SK-N-SH treated with all-trans-retinoic acid at 6 μM for 48 hours (cell line): ENCODE results near the gene SLCO3A1.

Source experiments
- ATAC-seq: fragments of 200-7000 bp; cut with Tn5 transposase; 3 replicates; pipeline ENCODE4 v1.9.1; 2020; ENCODE audit warnings: mild to moderate bottlenecking, moderate library complexity
- ARNTL ChIP-seq: fragments of 450-650 bp; formaldehyde crosslinking; IDR thresholded peaks from 2 replicates; pipeline ENCODE4 v1.5.0; 2020; ENCODE audit warnings: low read depth, mild to moderate bottlenecking, moderate library complexity, borderline replicate concordance
- BACH2 ChIP-seq: fragments of 250-450 bp; sonication (Bioruptor Pico); IDR thresholded peaks from 2 replicates; pipeline ENCODE4 v1.9.0; 2021; ENCODE audit warnings: mild to moderate bottlenecking, borderline replicate concordance
- CSDC2 ChIP-seq: fragments of 250-450 bp; sonication (Bioruptor Pico); IDR thresholded peaks from 2 replicates; pipeline ENCODE4 v1.5.0; 2020; ENCODE audit warnings: mild to moderate bottlenecking, moderate library complexity
- ISL1 ChIP-seq: fragments of 250-450 bp; sonication (Bioruptor Pico); IDR thresholded peaks from 2 replicates; pipeline ENCODE4 v2.1.2; 2022; ENCODE audit warnings: mild to moderate bottlenecking, moderate library complexity
- OSR1 ChIP-seq: fragments of 250-450 bp; sonication (Bioruptor Pico); IDR thresholded peaks from 2 replicates; pipeline ENCODE4 v1.8.0; 2022; ENCODE audit warnings: moderate library complexity, mild to moderate bottlenecking, inconsistent platforms
- PPARA ChIP-seq: fragments of 250-450 bp; sonication (Bioruptor Pico); IDR thresholded peaks from 2 replicates; pipeline ENCODE4 v1.5.0; 2020; ENCODE audit warnings: mild to moderate bottlenecking, borderline replicate concordance
- SNAI2 ChIP-seq: fragments of 250-450 bp; sonication (Bioruptor Pico); IDR thresholded peaks from 2 replicates; pipeline ENCODE4 v1.5.0; 2020; ENCODE audit warnings: mild to moderate bottlenecking, moderate library complexity
- TCF4 ChIP-seq: fragments of 250-450 bp; sonication (Bioruptor Pico); IDR thresholded peaks from 2 replicates; pipeline ENCODE4 v1.8.0; 2021; ENCODE audit warnings: mild to moderate bottlenecking, moderate library complexity, borderline replicate concordance
- ZC3H10 ChIP-seq: fragments of 250-450 bp; sonication (Bioruptor Pico); IDR thresholded peaks from 2 replicates; pipeline ENCODE4 v1.5.1; 2021; ENCODE audit warnings: mild to moderate bottlenecking, moderate library complexity
- ZFP30 ChIP-seq: fragments of 450-650 bp; formaldehyde crosslinking; IDR thresholded peaks from 2 replicates; pipeline ENCODE4 v1.5.0; 2022; ENCODE audit warnings: mild to moderate bottlenecking, moderate library complexity
- ZNF565 ChIP-seq: fragments of 450-650 bp; formaldehyde crosslinking; conservative IDR thresholded peaks from 2 replicates; pipeline ENCODE4 v1.5.0; 2020; ENCODE audit warnings: low read depth, mild to moderate bottlenecking, moderate library complexity
- ZNF8 ChIP-seq: fragments of 450-650 bp; formaldehyde crosslinking; IDR thresholded peaks from 2 replicates; pipeline ENCODE4 v1.5.0; 2020; ENCODE audit warnings: mild to moderate bottlenecking, moderate library complexity
- TF ChIP-seq, protein P1 (sequence below): fragments of 250-450 bp; sonication (Bioruptor Pico); IDR thresholded peaks from 2 replicates; pipeline ENCODE4 v1.5.1; 2021; ENCODE audit warnings: mild to moderate bottlenecking, moderate library complexity
- TF ChIP-seq, protein P2 (sequence below): fragments of 250-450 bp; sonication (Bioruptor Pico); IDR thresholded peaks from 2 replicates; pipeline ENCODE4 v1.5.0; 2020; ENCODE audit warnings: mild to moderate bottlenecking, moderate library complexity
- TF ChIP-seq, protein P3 (sequence below): fragments of 250-450 bp; sonication (Bioruptor Pico); IDR thresholded peaks from 2 replicates; pipeline ENCODE4 v1.5.1; 2020; ENCODE audit warnings: low read depth, mild to moderate bottlenecking, moderate library complexity
- TF ChIP-seq, protein P4 (sequence below): fragments of 250-450 bp; sonication (Bioruptor Pico); IDR thresholded peaks from 2 replicates; pipeline ENCODE4 v1.8.0; 2020; ENCODE audit warnings: mild to moderate bottlenecking, moderate library complexity, borderline replicate concordance
- TF ChIP-seq, protein P5 (sequence below): fragments of 250-450 bp; sonication (Bioruptor Pico); IDR thresholded peaks from 2 replicates; pipeline ENCODE4 v1.8.0; 2021; ENCODE audit warnings: low read depth, mild to moderate bottlenecking, moderate library complexity, borderline replicate concordance

The SLCO3A1 gene

DNA sequence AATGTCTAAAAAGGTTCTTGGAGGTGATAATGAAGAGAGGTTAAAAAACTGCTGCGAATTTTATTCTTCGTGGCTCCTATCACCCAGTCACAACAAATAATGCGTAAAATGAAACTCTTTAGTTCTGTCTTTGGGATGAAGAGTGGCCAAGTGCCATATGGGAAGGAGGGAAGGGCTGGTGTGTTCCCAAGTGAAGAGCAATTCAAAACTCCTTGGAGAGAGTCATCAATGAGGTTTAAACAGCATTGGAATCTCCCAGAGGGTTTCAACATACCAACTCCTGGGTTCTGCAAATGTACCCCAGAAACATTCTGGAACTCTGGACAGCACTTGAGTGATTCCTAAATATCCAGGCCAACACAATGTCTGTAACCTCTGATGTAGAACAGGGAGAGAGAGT, 45.3 kb downstream of the SLCO3A1 start (continued):
- TF ChIP-seq, protein P1, sequence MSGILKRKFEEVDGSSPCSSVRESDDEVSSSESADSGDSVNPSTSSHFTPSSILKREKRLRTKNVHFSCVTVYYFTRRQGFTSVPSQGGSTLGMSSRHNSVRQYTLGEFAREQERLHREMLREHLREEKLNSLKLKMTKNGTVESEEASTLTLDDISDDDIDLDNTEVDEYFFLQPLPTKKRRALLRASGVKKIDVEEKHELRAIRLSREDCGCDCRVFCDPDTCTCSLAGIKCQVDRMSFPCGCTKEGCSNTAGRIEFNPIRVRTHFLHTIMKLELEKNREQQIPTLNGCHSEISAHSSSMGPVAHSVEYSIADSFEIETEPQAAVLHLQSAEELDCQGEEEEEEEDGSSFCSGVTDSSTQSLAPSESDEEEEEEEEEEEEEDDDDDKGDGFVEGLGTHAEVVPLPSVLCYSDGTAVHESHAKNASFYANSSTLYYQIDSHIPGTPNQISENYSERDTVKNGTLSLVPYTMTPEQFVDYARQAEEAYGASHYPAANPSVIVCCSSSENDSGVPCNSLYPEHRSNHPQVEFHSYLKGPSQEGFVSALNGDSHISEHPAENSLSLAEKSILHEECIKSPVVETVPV (CRISPR knock-in tag): no peak
- TF ChIP-seq, protein P2, sequence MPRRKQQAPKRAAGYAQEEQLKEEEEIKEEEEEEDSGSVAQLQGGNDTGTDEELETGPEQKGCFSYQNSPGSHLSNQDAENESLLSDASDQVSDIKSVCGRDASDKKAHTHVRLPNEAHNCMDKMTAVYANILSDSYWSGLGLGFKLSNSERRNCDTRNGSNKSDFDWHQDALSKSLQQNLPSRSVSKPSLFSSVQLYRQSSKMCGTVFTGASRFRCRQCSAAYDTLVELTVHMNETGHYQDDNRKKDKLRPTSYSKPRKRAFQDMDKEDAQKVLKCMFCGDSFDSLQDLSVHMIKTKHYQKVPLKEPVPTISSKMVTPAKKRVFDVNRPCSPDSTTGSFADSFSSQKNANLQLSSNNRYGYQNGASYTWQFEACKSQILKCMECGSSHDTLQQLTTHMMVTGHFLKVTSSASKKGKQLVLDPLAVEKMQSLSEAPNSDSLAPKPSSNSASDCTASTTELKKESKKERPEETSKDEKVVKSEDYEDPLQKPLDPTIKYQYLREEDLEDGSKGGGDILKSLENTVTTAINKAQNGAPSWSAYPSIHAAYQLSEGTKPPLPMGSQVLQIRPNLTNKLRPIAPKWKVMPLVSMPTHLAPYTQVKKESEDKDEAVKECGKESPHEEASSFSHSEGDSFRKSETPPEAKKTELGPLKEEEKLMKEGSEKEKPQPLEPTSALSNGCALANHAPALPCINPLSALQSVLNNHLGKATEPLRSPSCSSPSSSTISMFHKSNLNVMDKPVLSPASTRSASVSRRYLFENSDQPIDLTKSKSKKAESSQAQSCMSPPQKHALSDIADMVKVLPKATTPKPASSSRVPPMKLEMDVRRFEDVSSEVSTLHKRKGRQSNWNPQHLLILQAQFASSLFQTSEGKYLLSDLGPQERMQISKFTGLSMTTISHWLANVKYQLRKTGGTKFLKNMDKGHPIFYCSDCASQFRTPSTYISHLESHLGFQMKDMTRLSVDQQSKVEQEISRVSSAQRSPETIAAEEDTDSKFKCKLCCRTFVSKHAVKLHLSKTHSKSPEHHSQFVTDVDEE (CRISPR knock-in tag): no peak

DNA sequence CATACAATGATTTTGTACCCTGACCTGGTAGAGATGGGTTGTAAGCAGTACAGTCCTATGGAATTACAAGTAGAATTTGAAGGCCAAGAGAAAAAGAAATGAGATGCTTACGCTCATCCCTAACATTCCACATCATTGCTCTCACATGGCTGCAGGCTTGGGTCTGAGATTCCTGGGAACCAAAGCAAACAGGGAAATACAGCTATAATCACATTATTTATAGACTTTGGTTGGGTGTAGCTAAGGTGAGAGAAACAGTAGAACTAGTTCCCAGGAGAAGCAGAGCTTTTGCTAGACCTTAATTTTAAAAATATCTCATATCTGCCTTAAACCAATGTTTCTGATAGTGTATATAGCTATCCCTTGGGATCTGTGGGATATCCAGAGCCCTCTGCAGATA, 51.4 kb downstream of the SLCO3A1 start:
- no peak for ATAC-seq
- TF ChIP-seq, protein P2 (CRISPR knock-in tag): no peak
- TF ChIP-seq OSR1 (CRISPR knock-in tag) (no peak), SNAI2 (no peak), CSDC2 (no peak), ZNF8 (no peak), PPARA (CRISPR knock-in tag) (no peak), ISL1 (no peak), ZNF565 (no peak)
- TF ChIP-seq, protein P3, sequence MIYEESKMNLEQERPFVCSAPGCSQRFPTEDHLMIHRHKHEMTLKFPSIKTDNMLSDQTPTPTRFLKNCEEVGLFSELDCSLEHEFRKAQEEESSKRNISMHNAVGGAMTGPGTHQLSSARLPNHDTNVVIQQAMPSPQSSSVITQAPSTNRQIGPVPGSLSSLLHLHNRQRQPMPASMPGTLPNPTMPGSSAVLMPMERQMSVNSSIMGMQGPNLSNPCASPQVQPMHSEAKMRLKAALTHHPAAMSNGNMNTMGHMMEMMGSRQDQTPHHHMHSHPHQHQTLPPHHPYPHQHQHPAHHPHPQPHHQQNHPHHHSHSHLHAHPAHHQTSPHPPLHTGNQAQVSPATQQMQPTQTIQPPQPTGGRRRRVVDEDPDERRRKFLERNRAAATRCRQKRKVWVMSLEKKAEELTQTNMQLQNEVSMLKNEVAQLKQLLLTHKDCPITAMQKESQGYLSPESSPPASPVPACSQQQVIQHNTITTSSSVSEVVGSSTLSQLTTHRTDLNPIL: no peak
- TF ChIP-seq, protein P1 (CRISPR knock-in tag): no peak
- TF ChIP-seq, all 23 proteins: peak for 0

DNA sequence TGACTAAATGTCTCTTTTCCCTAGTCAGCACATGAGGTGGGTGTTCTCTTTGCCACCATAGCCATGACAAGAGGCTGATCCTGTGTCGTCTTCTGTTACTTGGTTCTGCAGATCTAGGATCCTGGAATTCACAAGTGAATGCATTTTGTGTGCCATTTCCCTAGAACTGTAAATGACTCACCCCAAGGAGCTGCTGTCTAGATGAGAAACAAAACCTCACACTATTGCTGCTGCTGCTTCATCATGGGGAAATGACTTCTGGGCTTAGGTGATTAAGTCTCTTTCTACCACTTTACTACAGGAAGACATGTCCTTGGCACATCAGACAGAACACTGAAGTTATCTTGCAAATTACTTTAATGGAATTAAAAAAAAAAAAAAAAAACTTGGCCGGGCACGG, 54.9 kb downstream of the SLCO3A1 start:
- TF ChIP-seq TCF4 (CRISPR knock-in tag) (no peak), ZNF565 (no peak), OSR1 (CRISPR knock-in tag) (no peak), BACH2 (CRISPR knock-in tag) (no peak), ARNTL (no peak), CSDC2 (no peak), SNAI2 (no peak), ZFP30 (no peak), ISL1 (no peak), ZC3H10 (CRISPR knock-in tag) (no peak)
- TF ChIP-seq, protein P4, sequence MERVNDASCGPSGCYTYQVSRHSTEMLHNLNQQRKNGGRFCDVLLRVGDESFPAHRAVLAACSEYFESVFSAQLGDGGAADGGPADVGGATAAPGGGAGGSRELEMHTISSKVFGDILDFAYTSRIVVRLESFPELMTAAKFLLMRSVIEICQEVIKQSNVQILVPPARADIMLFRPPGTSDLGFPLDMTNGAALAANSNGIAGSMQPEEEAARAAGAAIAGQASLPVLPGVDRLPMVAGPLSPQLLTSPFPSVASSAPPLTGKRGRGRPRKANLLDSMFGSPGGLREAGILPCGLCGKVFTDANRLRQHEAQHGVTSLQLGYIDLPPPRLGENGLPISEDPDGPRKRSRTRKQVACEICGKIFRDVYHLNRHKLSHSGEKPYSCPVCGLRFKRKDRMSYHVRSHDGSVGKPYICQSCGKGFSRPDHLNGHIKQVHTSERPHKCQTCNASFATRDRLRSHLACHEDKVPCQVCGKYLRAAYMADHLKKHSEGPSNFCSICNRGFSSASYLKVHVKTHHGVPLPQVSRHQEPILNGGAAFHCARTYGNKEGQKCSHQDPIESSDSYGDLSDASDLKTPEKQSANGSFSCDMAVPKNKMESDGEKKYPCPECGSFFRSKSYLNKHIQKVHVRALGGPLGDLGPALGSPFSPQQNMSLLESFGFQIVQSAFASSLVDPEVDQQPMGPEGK (CRISPR knock-in tag): no peak
- TF ChIP-seq, protein P5, sequence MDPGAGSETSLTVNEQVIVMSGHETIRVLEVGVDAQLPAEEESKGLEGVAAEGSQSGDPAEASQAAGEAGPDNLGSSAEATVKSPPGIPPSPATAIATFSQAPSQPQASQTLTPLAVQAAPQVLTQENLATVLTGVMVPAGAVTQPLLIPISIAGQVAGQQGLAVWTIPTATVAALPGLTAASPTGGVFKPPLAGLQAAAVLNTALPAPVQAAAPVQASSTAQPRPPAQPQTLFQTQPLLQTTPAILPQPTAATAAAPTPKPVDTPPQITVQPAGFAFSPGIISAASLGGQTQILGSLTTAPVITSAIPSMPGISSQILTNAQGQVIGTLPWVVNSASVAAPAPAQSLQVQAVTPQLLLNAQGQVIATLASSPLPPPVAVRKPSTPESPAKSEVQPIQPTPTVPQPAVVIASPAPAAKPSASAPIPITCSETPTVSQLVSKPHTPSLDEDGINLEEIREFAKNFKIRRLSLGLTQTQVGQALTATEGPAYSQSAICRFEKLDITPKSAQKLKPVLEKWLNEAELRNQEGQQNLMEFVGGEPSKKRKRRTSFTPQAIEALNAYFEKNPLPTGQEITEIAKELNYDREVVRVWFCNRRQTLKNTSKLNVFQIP (CRISPR knock-in tag): no peak
- TF ChIP-seq, all 23 proteins: peak for 0
- peak; percentile 79 for ATAC-seq
